HepG2 (cell line): ENCODE data around the gene TMEM44. TPM values are rescaled to one million over a fixed set of nuclear protein-coding genes. Genes with fewer than 3 reads are reported as not detected.
"Not testable (repeated sequence)": the region's sequence is repeated elsewhere in the genome, so short reads cannot be mapped to it uniquely, and the experiment has no call there.

ENCODE experiments used
- ATAC-seq: fragments of 200-7000 bp; cut with Tn5 transposase; 3 replicates; pipeline ENCODE4 v1.9.1; 2020; ENCODE audit warnings: mild to moderate bottlenecking, moderate library complexity
- BruUV-seq: library from RNA; stranded (reverse); fragments of 400-500 nt; replicated peaks from 2 replicates; lab custom pipeline; 2021; lab: Mats Ljungman, UMichigan
- CTCF ChIA-PET: fragments of 300-600 bp; formaldehyde crosslinking; extraction: SDS; loops from one replicate; lab custom pipeline; 2021; ENCODE audit warnings: low total read pairs, inconsistent platforms, low intra/inter-chr PET ratio; lab: Yijun Ruan, JAX
- POLR2A ChIA-PET: fragments of 350-600 bp; sonication (Branson Sonifier 250); formaldehyde crosslinking; loops from one replicate; lab custom pipeline; 2020; ENCODE audit warnings: antibody characterized with exemption, inconsistent platforms; lab: Yijun Ruan, JAX
- DNase-seq: peaks from one replicate; pipeline ENCODE4 v3.0.0-alpha.2; 2015; ENCODE audit warnings: low spot score
- FAIRE-seq: peaks from 3 replicates; lab custom pipeline; 2011; peaks lifted over from hg19 to GRCh38; lab: Jason Lieb, UNC
- H2AFZ ChIP-seq: one replicate; pipeline ENCODE4 v1.6.1; 2011; ENCODE audit warnings: low read length, inconsistent platforms
- H3K27ac ChIP-seq: fragments of 300-600 bp; 3 replicates; pipeline ENCODE4 v1.8.0; 2011; ENCODE audit warnings: mixed run types, mild to moderate bottlenecking, mixed read lengths, low read length, inconsistent platforms; ENCODE audit not compliant: insufficient read depth; ENCODE audit errors: extremely low read length
- H3K27me3 ChIP-seq, 2 experiments: fragments of 200-600 bp in 1 of 2; 2 replicates in 1 of 2; 3 replicates in 1 of 2; pipeline versions ENCODE4 v1.6.0 to v1.8.0; 2011; ENCODE audit warnings: low read length in 2 of 2, mild to moderate bottlenecking in 2 of 2, moderate library complexity in 2 of 2, inconsistent platforms in 1 of 2; ENCODE audit not compliant: insufficient read depth in 2 of 2, control insufficient read depth in 1 of 2
- H3K36me3 ChIP-seq, 2 experiments: fragments of 200-600 bp in 1 of 2; replicated peaks in 1 of 2; 2 replicates in 1 of 2; 3 replicates in 1 of 2; pipeline versions ENCODE4 v1.5.1 to v1.8.0; 2011; ENCODE audit warnings: low read length in 2 of 2, inconsistent platforms in 1 of 2; ENCODE audit not compliant: insufficient read depth in 2 of 2, control insufficient read depth in 1 of 2
- H3K4me1 ChIP-seq: 2 replicates; pipeline ENCODE4 v1.5.1; 2012; ENCODE audit warnings: low read length, inconsistent platforms; ENCODE audit not compliant: insufficient read depth
- H3K4me2 ChIP-seq: 2 replicates; pipeline ENCODE4 v1.6.0; 2011; ENCODE audit warnings: low read depth, low read length, inconsistent platforms
- H3K4me3 ChIP-seq, 3 experiments: fragments of 200-600 bp in 1 of 3; sonication (generic), shearing (Covaris generic) in 1 of 3; replicated peaks in 1 of 3; 2 replicates each; pipeline ENCODE4 v1.5.1; 2011 to 2016; ENCODE audit warnings: low read length in 3 of 3, inconsistent platforms in 2 of 3, low read depth in 2 of 3, mild to moderate bottlenecking in 2 of 3, control low read depth in 1 of 3, mixed read lengths in 1 of 3; ENCODE audit not compliant: insufficient read depth in 1 of 3
- H3K79me2 ChIP-seq: one replicate; pipeline ENCODE4 v1.6.1; 2011; ENCODE audit warnings: low read length, inconsistent platforms; ENCODE audit not compliant: insufficient read depth
- H3K9ac ChIP-seq: 2 replicates; pipeline ENCODE4 v1.6.0; 2011; ENCODE audit warnings: mild to moderate bottlenecking, low read depth, low read length, inconsistent platforms; ENCODE audit not compliant: insufficient read depth
- H3K9me3 ChIP-seq: 2 replicates; pipeline ENCODE4 v1.5.1; 2012; ENCODE audit warnings: mild to moderate bottlenecking, low read length
- H4K20me1 ChIP-seq: 2 replicates; pipeline ENCODE4 v1.6.0; 2011; ENCODE audit warnings: inconsistent platforms, mild to moderate bottlenecking, low read length, moderate library complexity; ENCODE audit not compliant: insufficient read depth
- AGO2 ChIP-seq: fragments of 200-400 bp; formaldehyde crosslinking; optimal IDR thresholded peaks from 2 replicates; pipeline ENCODE3; 2017; ENCODE audit warnings: mild to moderate bottlenecking, low read depth, low read length, moderate library complexity
- SOX6 ChIP-seq, 2 experiments: fragments of 450-650 bp in 1 of 2; sonication (generic) in 1 of 2; formaldehyde crosslinking in 1 of 2; IDR thresholded peaks; 2 replicates each; pipeline versions ENCODE4 v1.4.0 to v1.6.1; 2017 to 2020; ENCODE audit warnings: antibody characterized with exemption in 1 of 2, mild to moderate bottlenecking in 1 of 2, missing genetic modification reagents in 1 of 2
- WGBS: methylation state at CpG from one replicate; pipeline ENCODE4 v1.1.6; 2017; ENCODE audit warnings: low lambda C conversion rate; 5-methylcytosine and 5-hydroxymethylcytosine counted together
- in situ Hi-C: cut with HindIII; loops from 2 replicates; pipeline ENCODE4 v1.10.0; 2017; ENCODE audit warnings: low pct_unique_long_range_greater_than_20kb; ENCODE audit not compliant: extremely low pct_ligation_motif_present
- intact Hi-C: fragments of 100-400 bp; cut with micrococcal nuclease; formaldehyde crosslinking; loops from one replicate; pipeline ENCODE4 v1.10.0; 2022; ENCODE audit not compliant: unreplicated experiment
- polyA plus RNA-seq, 8 experiments: library from polyadenylated mRNA; depleted of rRNA in 3 of 8; stranded (reverse) in 7 of 8; unstranded in 1 of 8; fragments of >200 nt; fragmentation: Illumina TruSeq in 4 of 8; extraction: Trizol in 4 of 8; gene quantifications; 2 replicates each; pipeline versions ENCODE4 v1.2.1 to v1.2.3, GENCODE V29; 2011 to 2016; ENCODE audit warnings: low read depth in 4 of 8, missing spikeins in 1 of 8, mixed read lengths in 1 of 8; ENCODE audit not compliant: insufficient read depth in 1 of 8
- total RNA-seq, 5 experiments: library from RNA; depleted of rRNA; stranded (reverse); fragments of >200 nt; fragmentation: Illumina TruSeq; extraction: Trizol; gene quantifications; 2 replicates each; pipeline ENCODE4 v1.2.3, GENCODE V29; 2016; ENCODE audit warnings: low read depth in 1 of 5
- TF ChIP-seq, protein P1 (sequence below): IDR thresholded peaks from 2 replicates; pipeline ENCODE4 v1.6.1; 2016

The TMEM44 gene
- total and polyA plus RNA-seq, 2 of the 13 experiments (the other 11 are each of a cell fraction or from before 2014, with no cell fraction given) = 7.3 to 13.8 TPM

DNA sequence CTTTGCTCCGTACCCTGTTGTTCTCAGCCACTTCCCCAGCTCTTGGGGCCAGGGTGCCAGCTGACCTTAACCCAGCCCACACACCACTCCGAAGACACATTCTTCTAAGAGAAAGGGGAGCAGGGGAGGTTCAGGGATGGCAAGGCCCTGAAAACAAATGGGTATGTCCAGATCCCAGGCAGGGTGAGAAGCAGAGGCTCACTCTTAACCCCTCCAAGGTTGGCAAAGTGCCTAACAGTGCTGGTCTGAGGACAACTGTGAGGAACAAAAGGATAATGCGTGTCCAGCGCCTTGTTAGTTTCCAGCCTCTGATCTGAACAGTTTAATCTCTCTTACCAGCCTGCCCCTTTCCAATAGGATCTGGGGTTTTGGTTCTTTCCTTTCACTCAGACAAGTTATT lies 1.5 kb downstream of the TMEM44 start (continued):
- no peak for TF ChIP-seq SOX6 (IDR thresholded peaks at IDR 0.05)
- no peak for TF ChIP-seq SOX6 (CRISPR knock-in tag; IDR thresholded peaks at IDR 0.05)

DNA sequence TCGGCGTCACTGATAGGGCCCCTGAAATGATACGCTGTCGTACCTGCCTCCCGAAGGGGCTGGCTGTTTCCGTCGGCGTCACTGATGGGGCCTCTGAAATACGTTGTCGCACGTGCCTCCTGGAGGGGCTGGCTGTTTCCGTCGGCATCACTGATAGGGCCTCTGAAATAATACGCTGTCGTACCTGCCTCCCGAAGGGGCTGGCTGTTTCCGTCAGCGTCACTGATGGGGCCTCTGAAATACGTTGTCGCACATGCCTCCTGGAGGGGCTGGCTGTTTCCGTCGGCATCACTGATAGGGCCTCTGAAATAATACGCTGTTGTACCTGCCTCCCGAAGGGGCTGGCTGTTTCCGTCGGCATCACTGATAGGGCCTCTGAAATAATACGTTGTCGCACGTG lies 2.5 kb downstream of the TMEM44 start:
- peaks cover 6 to 16% of the 10 kb centered on the region in 2 experiments; a peak in 4 of 5 replicates for H3K36me3 ChIP-seq
- ATAC-seq, H3K4me3 ChIP-seq, H3K27ac ChIP-seq, H3K4me2 ChIP-seq, H3K27me3 ChIP-seq, BruUV-seq, DNase-seq, H3K9me3 ChIP-seq, H2AFZ ChIP-seq, H3K9ac ChIP-seq, POLR2A ChIA-PET, FAIRE-seq, H3K4me1 ChIP-seq, H3K79me2 ChIP-seq, H4K20me1 ChIP-seq, intact Hi-C loops, in situ Hi-C loops, CTCF ChIA-PET: not testable (repeated sequence)
- WGBS = 89% methylated on average over 23 of the region's 29 CpGs

DNA sequence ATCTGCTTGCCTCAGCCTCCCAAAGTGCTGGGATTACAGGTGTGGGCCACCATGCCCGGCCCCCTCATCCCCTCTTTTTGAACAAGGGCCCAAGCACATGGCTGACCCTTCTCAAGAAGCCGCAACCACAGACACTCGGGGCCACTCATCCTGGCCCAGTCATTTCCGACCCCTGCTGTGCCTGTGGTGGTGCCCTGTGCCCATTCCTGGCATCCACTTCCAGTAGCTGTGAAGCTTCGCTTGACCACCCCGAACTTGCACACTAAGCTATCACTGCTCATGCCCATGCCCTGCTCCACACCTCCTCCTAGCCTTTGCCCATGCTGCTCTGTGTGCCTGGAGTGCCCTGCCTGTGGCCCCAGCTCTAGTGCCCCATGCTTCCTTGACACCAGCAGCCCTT lies 8.3 kb downstream of the TMEM44 start:
- CTCF ChIA-PET = no interaction called here
- Histone ChIP-seq H3K27me3 (no peaks in the 10 kb centered on the region), H2AFZ (no peak overlapping the region), H3K4me1 (peaks cover 21% of the 10 kb centered on the region), H3K79me2 (no peaks in the 10 kb centered on the region), H3K4me3 (no peak overlapping the region), H3K36me3 (peaks cover 6 to 13% of the 10 kb centered on the region in 2 experiments; a peak in 3 of 5 replicates), H4K20me1 (no peaks in the 10 kb centered on the region), H3K27ac (no peak overlapping the region), H3K4me2 (no peak overlapping the region), H3K9me3 (no peaks in the 10 kb centered on the region), H3K9ac (no peak overlapping the region)
- no peak for DNase-seq
- POLR2A ChIA-PET = no interaction called here
- FAIRE-seq = no peak
- ATAC-seq = no peak
- 97% methylated on average over 5 of the region's 6 CpGs for WGBS
- intact Hi-C loops = no loop called here
- TF ChIP-seq AGO2 = peak; percentile 18
- TF ChIP-seq, protein P1, sequence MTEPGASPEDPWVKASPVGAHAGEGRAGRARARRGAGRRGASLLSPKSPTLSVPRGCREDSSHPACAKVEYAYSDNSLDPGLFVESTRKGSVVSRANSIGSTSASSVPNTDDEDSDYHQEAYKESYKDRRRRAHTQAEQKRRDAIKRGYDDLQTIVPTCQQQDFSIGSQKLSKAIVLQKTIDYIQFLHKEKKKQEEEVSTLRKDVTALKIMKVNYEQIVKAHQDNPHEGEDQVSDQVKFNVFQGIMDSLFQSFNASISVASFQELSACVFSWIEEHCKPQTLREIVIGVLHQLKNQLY (CRISPR knock-in tag) = no peak
- BruUV-seq = no TSS peak
- in situ Hi-C loops = no loop called here
